ENCODE data around the gene MGAT4B. TPM values are rescaled to one million over a fixed set of nuclear protein-coding genes. Genes with fewer than 3 reads are reported as not detected.

Gene MGAT4B
- total and polyA plus RNA-seq, 4 donors = 42.0 to 156 (median 83.7) TPM

DNA sequence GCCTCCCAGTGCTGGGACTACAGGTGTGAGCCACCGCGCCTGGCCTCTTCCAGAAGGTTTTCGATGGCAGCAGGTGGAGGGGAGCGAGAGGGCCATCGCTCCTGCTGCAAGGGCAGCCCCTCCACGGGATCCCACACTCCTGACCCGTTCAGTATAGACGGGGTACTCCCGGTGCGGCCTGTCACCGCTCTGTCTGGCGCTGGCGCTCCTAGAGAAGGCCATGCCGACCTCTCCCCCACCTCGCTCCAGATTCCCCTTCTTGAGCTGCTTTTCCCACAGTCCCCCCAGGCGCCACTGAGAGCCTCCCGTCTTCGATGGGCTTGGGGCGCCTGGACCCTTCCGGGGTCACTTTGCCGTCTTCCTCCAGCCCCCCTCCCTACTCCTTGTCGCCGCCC, 9.7 kb upstream of the MGAT4B start:
- no peak overlapping the region for H3K27ac ChIP-seq (ENCODE audit: low read depth in 1 of 2, low read length in 2 of 2)
- peak overlapping the region in 1 of 3 donors; percentile 51 for H3K4me3 ChIP-seq (ENCODE audit: low read depth in 1 of 3, low read length in 3 of 3)
- H3K4me1 ChIP-seq (ENCODE audit: control insufficient read depth in 4 of 4, insufficient read depth in 4 of 4, low read length in 3 of 4) = peaks cover 21 to 54% (median 33%) of the 10 kb centered on the region in 4 donors
- 76% methylated on average over 23 of the region's 23 CpGs for WGBS
- TF ChIP-seq HNF4A (conservative IDR thresholded peaks at IDR 0.05) = no peak
- no peak for TF ChIP-seq FOXA1 (IDR thresholded peaks at IDR 0.05)
- TF ChIP-seq RAD21 (IDR thresholded peaks at IDR 0.05) = no peak
- no peak for TF ChIP-seq NR2F2 (IDR thresholded peaks at IDR 0.05)
- no peak for TF ChIP-seq TAF1 (conservative IDR thresholded peaks at IDR 0.05)
- TF ChIP-seq EGR1 (IDR thresholded peaks at IDR 0.05; ENCODE audit: low read depth in 2 of 2) = no peak
- TF ChIP-seq FOXA2 (IDR thresholded peaks at IDR 0.05) = no peak
- no peak for TF ChIP-seq GABPA (IDR thresholded peaks at IDR 0.05 in 1 of 2, conservative IDR thresholded peaks at IDR 0.05 in 1 of 2)
- no peak for TF ChIP-seq HNF4G (IDR thresholded peaks at IDR 0.05)
- TF ChIP-seq, protein P1, sequence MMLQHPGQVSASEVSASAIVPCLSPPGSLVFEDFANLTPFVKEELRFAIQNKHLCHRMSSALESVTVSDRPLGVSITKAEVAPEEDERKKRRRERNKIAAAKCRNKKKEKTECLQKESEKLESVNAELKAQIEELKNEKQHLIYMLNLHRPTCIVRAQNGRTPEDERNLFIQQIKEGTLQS (IDR thresholded peaks at IDR 0.05) = no peak
- TF ChIP-seq, protein P2, sequence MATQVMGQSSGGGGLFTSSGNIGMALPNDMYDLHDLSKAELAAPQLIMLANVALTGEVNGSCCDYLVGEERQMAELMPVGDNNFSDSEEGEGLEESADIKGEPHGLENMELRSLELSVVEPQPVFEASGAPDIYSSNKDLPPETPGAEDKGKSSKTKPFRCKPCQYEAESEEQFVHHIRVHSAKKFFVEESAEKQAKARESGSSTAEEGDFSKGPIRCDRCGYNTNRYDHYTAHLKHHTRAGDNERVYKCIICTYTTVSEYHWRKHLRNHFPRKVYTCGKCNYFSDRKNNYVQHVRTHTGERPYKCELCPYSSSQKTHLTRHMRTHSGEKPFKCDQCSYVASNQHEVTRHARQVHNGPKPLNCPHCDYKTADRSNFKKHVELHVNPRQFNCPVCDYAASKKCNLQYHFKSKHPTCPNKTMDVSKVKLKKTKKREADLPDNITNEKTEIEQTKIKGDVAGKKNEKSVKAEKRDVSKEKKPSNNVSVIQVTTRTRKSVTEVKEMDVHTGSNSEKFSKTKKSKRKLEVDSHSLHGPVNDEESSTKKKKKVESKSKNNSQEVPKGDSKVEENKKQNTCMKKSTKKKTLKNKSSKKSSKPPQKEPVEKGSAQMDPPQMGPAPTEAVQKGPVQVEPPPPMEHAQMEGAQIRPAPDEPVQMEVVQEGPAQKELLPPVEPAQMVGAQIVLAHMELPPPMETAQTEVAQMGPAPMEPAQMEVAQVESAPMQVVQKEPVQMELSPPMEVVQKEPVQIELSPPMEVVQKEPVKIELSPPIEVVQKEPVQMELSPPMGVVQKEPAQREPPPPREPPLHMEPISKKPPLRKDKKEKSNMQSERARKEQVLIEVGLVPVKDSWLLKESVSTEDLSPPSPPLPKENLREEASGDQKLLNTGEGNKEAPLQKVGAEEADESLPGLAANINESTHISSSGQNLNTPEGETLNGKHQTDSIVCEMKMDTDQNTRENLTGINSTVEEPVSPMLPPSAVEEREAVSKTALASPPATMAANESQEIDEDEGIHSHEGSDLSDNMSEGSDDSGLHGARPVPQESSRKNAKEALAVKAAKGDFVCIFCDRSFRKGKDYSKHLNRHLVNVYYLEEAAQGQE (IDR thresholded peaks at IDR 0.05) = no peak
- TF ChIP-seq YY1 (IDR thresholded peaks at IDR 0.05) = no peak
- TF ChIP-seq, protein P3, sequence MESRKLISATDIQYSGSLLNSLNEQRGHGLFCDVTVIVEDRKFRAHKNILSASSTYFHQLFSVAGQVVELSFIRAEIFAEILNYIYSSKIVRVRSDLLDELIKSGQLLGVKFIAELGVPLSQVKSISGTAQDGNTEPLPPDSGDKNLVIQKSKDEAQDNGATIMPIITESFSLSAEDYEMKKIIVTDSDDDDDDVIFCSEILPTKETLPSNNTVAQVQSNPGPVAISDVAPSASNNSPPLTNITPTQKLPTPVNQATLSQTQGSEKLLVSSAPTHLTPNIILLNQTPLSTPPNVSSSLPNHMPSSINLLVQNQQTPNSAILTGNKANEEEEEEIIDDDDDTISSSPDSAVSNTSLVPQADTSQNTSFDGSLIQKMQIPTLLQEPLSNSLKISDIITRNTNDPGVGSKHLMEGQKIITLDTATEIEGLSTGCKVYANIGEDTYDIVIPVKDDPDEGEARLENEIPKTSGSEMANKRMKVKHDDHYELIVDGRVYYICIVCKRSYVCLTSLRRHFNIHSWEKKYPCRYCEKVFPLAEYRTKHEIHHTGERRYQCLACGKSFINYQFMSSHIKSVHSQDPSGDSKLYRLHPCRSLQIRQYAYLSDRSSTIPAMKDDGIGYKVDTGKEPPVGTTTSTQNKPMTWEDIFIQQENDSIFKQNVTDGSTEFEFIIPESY (IDR thresholded peaks at IDR 0.05) = no peak
- TF ChIP-seq SP1 (IDR thresholded peaks at IDR 0.05) = no peak
- TF ChIP-seq, protein P4, sequence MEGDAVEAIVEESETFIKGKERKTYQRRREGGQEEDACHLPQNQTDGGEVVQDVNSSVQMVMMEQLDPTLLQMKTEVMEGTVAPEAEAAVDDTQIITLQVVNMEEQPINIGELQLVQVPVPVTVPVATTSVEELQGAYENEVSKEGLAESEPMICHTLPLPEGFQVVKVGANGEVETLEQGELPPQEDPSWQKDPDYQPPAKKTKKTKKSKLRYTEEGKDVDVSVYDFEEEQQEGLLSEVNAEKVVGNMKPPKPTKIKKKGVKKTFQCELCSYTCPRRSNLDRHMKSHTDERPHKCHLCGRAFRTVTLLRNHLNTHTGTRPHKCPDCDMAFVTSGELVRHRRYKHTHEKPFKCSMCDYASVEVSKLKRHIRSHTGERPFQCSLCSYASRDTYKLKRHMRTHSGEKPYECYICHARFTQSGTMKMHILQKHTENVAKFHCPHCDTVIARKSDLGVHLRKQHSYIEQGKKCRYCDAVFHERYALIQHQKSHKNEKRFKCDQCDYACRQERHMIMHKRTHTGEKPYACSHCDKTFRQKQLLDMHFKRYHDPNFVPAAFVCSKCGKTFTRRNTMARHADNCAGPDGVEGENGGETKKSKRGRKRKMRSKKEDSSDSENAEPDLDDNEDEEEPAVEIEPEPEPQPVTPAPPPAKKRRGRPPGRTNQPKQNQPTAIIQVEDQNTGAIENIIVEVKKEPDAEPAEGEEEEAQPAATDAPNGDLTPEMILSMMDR (IDR thresholded peaks at IDR 0.05; ENCODE audit: low read depth, low read length, missing input control) = no peak
- TF ChIP-seq, protein P5, sequence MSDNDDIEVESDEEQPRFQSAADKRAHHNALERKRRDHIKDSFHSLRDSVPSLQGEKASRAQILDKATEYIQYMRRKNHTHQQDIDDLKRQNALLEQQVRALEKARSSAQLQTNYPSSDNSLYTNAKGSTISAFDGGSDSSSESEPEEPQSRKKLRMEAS (IDR thresholded peaks at IDR 0.05) = no peak
- no peak for TF ChIP-seq JUND (IDR thresholded peaks at IDR 0.05)
- TF ChIP-seq RXRA (IDR thresholded peaks at IDR 0.05) = no peak
- no peak for DNase-seq (ENCODE audit: low spot score)
- H3K9me3 ChIP-seq (ENCODE audit: control insufficient read depth in 4 of 4, low read length in 3 of 4) = no peaks in the 10 kb centered on the region
- H3K27me3 ChIP-seq (ENCODE audit: control insufficient read depth in 4 of 4, insufficient read depth in 4 of 4, low read length in 3 of 4) = no peaks in the 10 kb centered on the region
- H3K36me3 ChIP-seq (ENCODE audit: control insufficient read depth in 4 of 4, insufficient read depth in 3 of 4, low read depth in 1 of 4, low read length in 3 of 4) = no peaks in the 10 kb centered on the region
- H3K9ac ChIP-seq (ENCODE audit: low read depth in 1 of 2, low read length in 2 of 2) = no peak overlapping the region
